Calu3 (cell line): ENCODE data around the gene SLC25A29. TPM values are rescaled to one million over a fixed set of nuclear protein-coding genes. Genes with fewer than 3 reads are reported as not detected.

Experiments
- BruUV-seq: library from RNA; stranded (reverse); fragments of 400-500 nt; replicated peaks from 2 replicates; lab custom pipeline; 2021; lab: Mats Ljungman, UMichigan
- CTCF ChIA-PET: fragments of 300-600 bp; sonication (Branson Sonifier 250); formaldehyde crosslinking; loops from one replicate; lab custom pipeline; 2022; ENCODE audit warnings: antibody characterized with exemption; lab: Charles Lee
- DNase-seq: peaks from one replicate; pipeline ENCODE4 v3.0.0; 2022
- H3K27ac Mint-ChIP-seq: one replicate; pipeline ENCODE4 v1.8.0; 2022; ENCODE audit warnings: mixed read lengths; ENCODE audit not compliant: unreplicated experiment
- H3K27me3 Mint-ChIP-seq: one replicate; pipeline ENCODE4 v1.8.0; 2022; ENCODE audit warnings: mixed read lengths; ENCODE audit not compliant: unreplicated experiment
- H3K36me3 Mint-ChIP-seq: one replicate; pipeline ENCODE4 v1.8.0; 2022; ENCODE audit warnings: mild to moderate bottlenecking, moderate library complexity, mixed read lengths; ENCODE audit not compliant: insufficient read depth, unreplicated experiment
- H3K4me1 Mint-ChIP-seq: one replicate; pipeline ENCODE4 v1.8.0; 2022; ENCODE audit warnings: mild to moderate bottlenecking, low read depth, mixed read lengths; ENCODE audit not compliant: unreplicated experiment
- H3K4me3 Mint-ChIP-seq: one replicate; pipeline ENCODE4 v1.8.0; 2022; ENCODE audit warnings: mild to moderate bottlenecking, low read depth, moderate library complexity, mixed read lengths; ENCODE audit not compliant: unreplicated experiment
- H3K9me3 Mint-ChIP-seq: one replicate; pipeline ENCODE4 v1.8.0; 2022; ENCODE audit warnings: low read depth, mixed read lengths; ENCODE audit not compliant: unreplicated experiment
- intact Hi-C: fragments of 100-400 bp; cut with micrococcal nuclease; formaldehyde crosslinking; loops from one replicate; pipeline ENCODE4 v1.10.0; 2022; ENCODE audit not compliant: unreplicated experiment
- total RNA-seq: library from RNA; stranded (reverse); gene quantifications from 2 replicates; pipeline ENCODE4 v1.2.3, GENCODE V29; 2022
- TF ChIP-seq, protein P1 (sequence below): fragments of 200-600 bp; IDR thresholded peaks from one replicate; pipeline ENCODE4 v1.8.0; 2022; ENCODE audit warnings: antibody characterized with exemption; ENCODE audit not compliant: unreplicated experiment

Gene SLC25A29
- total RNA-seq, 1 experiment from 2014 or later: 68.4 TPM

- DNase-seq: no peak
- TF ChIP-seq, protein P1, sequence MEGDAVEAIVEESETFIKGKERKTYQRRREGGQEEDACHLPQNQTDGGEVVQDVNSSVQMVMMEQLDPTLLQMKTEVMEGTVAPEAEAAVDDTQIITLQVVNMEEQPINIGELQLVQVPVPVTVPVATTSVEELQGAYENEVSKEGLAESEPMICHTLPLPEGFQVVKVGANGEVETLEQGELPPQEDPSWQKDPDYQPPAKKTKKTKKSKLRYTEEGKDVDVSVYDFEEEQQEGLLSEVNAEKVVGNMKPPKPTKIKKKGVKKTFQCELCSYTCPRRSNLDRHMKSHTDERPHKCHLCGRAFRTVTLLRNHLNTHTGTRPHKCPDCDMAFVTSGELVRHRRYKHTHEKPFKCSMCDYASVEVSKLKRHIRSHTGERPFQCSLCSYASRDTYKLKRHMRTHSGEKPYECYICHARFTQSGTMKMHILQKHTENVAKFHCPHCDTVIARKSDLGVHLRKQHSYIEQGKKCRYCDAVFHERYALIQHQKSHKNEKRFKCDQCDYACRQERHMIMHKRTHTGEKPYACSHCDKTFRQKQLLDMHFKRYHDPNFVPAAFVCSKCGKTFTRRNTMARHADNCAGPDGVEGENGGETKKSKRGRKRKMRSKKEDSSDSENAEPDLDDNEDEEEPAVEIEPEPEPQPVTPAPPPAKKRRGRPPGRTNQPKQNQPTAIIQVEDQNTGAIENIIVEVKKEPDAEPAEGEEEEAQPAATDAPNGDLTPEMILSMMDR: no peak
- Mint-ChIP-seq H3K36me3 (peaks cover 15% of the 10 kb centered on the region), H3K4me3 (no peak overlapping the region), H3K27me3 (no peaks in the 10 kb centered on the region), H3K27ac (no peak overlapping the region), H3K4me1 (peaks cover 18% of the 10 kb centered on the region), H3K9me3 (no peaks in the 10 kb centered on the region)
- intact Hi-C loops: no loop called here
- no TSS peak for BruUV-seq
- CTCF ChIA-PET: no interaction called here
Measured at GRCh38 chr14:100267990-100268389, 38.3 kb downstream of the SLC25A29 start.

DNA sequence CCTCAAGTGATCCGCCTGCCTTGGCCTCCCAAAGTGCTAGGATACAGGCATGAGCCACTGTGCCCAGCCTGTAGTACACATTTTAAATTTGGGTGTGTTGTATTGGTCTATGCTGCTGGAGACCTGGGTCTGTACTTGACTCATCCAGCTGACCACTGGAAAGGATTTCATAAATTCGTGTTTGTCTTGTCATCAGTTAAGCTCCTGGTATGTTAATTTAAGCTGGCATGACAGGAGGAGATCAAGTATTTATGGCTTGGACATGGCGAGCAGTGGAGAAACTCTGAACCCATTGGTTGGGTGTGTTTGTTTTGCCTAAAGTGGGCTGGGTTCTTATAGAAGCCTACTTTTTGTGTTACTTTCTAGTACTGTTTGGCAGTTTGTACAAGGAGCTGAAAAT is 43.1 kb downstream of the SLC25A29 start:
- Mint-ChIP-seq H3K27ac (no peak overlapping the region), H3K4me1 (peaks cover 43% of the 10 kb centered on the region), H3K27me3 (no peaks in the 10 kb centered on the region), H3K4me3 (no peak overlapping the region), H3K36me3 (peaks cover 7% of the 10 kb centered on the region), H3K9me3 (no peaks in the 10 kb centered on the region)
- CTCF ChIA-PET: no interaction called here
- TF ChIP-seq, protein P1: no peak
- TSS peak; percentile 8 for BruUV-seq
- no peak for DNase-seq
- intact Hi-C loops: no loop called here

DNA sequence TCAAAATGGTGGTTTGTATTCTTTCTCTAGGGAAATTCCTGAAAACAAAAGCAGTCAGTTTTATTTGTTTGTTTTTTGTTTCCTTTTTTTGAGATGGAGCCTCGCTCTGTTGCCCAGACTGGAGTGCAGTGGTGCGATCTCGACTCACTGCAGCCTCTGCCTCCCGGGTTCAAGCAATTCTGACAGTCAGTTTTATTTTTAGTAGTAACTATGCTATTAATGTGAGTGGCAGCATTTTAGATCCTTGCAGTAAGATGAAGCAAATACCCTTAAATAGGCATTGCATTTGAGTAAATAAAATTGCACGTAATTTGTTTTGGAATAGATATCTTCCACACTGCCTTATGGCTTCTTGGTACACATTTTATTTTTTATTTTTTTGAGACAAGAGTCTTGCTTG is 43.7 kb downstream of the SLC25A29 start:
- Mint-ChIP-seq H3K36me3 (peaks cover 7% of the 10 kb centered on the region), H3K4me1 (peaks cover 49% of the 10 kb centered on the region), H3K27ac (no peak overlapping the region), H3K27me3 (no peaks in the 10 kb centered on the region), H3K9me3 (no peaks in the 10 kb centered on the region), H3K4me3 (no peak overlapping the region)
- CTCF ChIA-PET: no interaction called here
- no peak for DNase-seq
- intact Hi-C loops: no loop called here
- TF ChIP-seq, protein P1: no peak
- no TSS peak for BruUV-seq

GRCh38 chr14:100261621-100262020 is 44.6 kb downstream of the SLC25A29 start:
- Mint-ChIP-seq H3K27me3 (no peaks in the 10 kb centered on the region), H3K27ac (no peak overlapping the region), H3K4me3 (no peak overlapping the region), H3K4me1 (peaks cover 47% of the 10 kb centered on the region), H3K9me3 (no peaks in the 10 kb centered on the region), H3K36me3 (peaks cover 7% of the 10 kb centered on the region)
- intact Hi-C loops: no loop called here
- no TSS peak for BruUV-seq
- DNase-seq: no peak
- CTCF ChIA-PET: no interaction called here
- TF ChIP-seq, protein P1: no peak
